Inflammatory macrophage (primary cell): ENCODE data around the gene HSPA12A.

Experiments
- DNase-seq, 2 donors: peaks; one replicate each; pipeline ENCODE4 v3.0.0-alpha.2; 2020 to 2022

The HSPA12A gene

GRCh38 chr10:116663342-116663741 lies 79.0 kb downstream of the HSPA12A start:
- DNase-seq = no peak

- no peak for DNase-seq
Measured at GRCh38 chr10:116660860-116661259, 81.5 kb downstream of the HSPA12A start.

- no peak for DNase-seq
Measured at GRCh38 chr10:116659049-116659670, 83.2 kb downstream of the HSPA12A start.

- DNase-seq = no peak
Measured at GRCh38 chr10:116657863-116658551, 84.4 kb downstream of the HSPA12A start.

- DNase-seq = no peak
Measured at GRCh38 chr10:116656044-116656443, 86.3 kb downstream of the HSPA12A start.

- no peak for DNase-seq
Measured at GRCh38 chr10:116655568-116655967, 86.8 kb downstream of the HSPA12A start.

- DNase-seq = no peak
Measured at GRCh38 chr10:116654816-116655215, 87.5 kb downstream of the HSPA12A start.

GRCh38 chr10:116653885-116654284 lies 88.5 kb downstream of the HSPA12A start:
- DNase-seq = no peak

- DNase-seq = no peak
Measured at GRCh38 chr10:116648903-116649302, 93.5 kb downstream of the HSPA12A start.

- DNase-seq = no peak
Measured at GRCh38 chr10:116646502-116646901, 95.9 kb downstream of the HSPA12A start.

- DNase-seq = no peak
Measured at GRCh38 chr10:116637830-116638229, 104.5 kb downstream of the HSPA12A start.

- DNase-seq = no peak
Measured at GRCh38 chr10:116636976-116637375, 105.4 kb downstream of the HSPA12A start.

GRCh38 chr10:116636385-116636784 lies 106.0 kb downstream of the HSPA12A start:
- no peak for DNase-seq

- DNase-seq = no peak
Measured at GRCh38 chr10:116634126-116634975, 108.0 kb downstream of the HSPA12A start.

GRCh38 chr10:116633216-116633600 lies 109.2 kb downstream of the HSPA12A start:
- DNase-seq = no peak

- DNase-seq = no peak
Measured at GRCh38 chr10:116632596-116633215, 109.7 kb downstream of the HSPA12A start.

- DNase-seq = no peak
Measured at GRCh38 chr10:116631871-116632295, 110.5 kb downstream of the HSPA12A start.

GRCh38 chr10:116630020-116630419 lies 112.3 kb downstream of the HSPA12A start:
- DNase-seq = no peak

GRCh38 chr10:116629340-116629739 lies 113.0 kb downstream of the HSPA12A start:
- DNase-seq = no peak

GRCh38 chr10:116627386-116627933 lies 114.9 kb downstream of the HSPA12A start:
- no peak for DNase-seq

- DNase-seq = no peak
Measured at GRCh38 chr10:116626815-116627214, 115.6 kb downstream of the HSPA12A start.

- DNase-seq = no peak
Measured at GRCh38 chr10:116625845-116626244, 116.5 kb downstream of the HSPA12A start.
